Tibial nerve (tissue), 4 donors: ENCODE results near the gene ZNF775. TPM values are rescaled to one million over a fixed set of nuclear protein-coding genes. Genes with fewer than 3 reads are reported as not detected.

Experiments
- DNase-seq, 2 donors: peaks; one replicate each; pipeline ENCODE4 v3.0.0-alpha.2; 2019; ENCODE audit warnings: low spot score in 2 of 2
- H3K27ac ChIP-seq, 4 donors: fragments of 200-600 bp; sonication (generic) in 3 of 4; one replicate each; pipeline ENCODE4 v1.5.1; 2017 to 2019; ENCODE audit warnings: mild to moderate bottlenecking in 1 of 4
- H3K27me3 ChIP-seq, 2 donors: fragments of 200-600 bp; sonication (generic) in 1 of 2; one replicate each; pipeline versions ENCODE4 v1.5.1 to v1.6.0; 2017 to 2019
- H3K36me3 ChIP-seq, 3 donors: fragments of 200-600 bp; sonication (generic); one replicate each; pipeline ENCODE4 v1.5.1; 2018 to 2019
- H3K4me1 ChIP-seq, 4 donors: fragments of 200-600 bp; sonication (generic) in 3 of 4; one replicate each; pipeline ENCODE4 v1.5.1; 2017 to 2019
- H3K4me3 ChIP-seq, 4 donors: fragments of 200-600 bp; sonication (generic) in 3 of 4; one replicate each; pipeline ENCODE4 v1.5.1; 2017 to 2019; ENCODE audit warnings: mild to moderate bottlenecking in 1 of 4, moderate library complexity in 1 of 4
- H3K9me3 ChIP-seq, 4 donors: fragments of 200-600 bp; sonication (generic) in 3 of 4; one replicate each; pipeline ENCODE4 v1.5.1; 2017 to 2019
- CTCF ChIP-seq, 5 experiments: fragments of 200-600 bp in 3 of 5; fragments of 450-650 bp in 2 of 5; sonication (generic) in 3 of 5; IDR thresholded peaks; one replicate each; pipeline ENCODE4 v1.5.1; 2016 to 2019; ENCODE audit warnings: antibody characterized with exemption in 5 of 5, mild to moderate bottlenecking in 3 of 5, moderate library complexity in 2 of 5
- EP300 ChIP-seq, 2 donors: sonication (generic); formaldehyde crosslinking; IDR thresholded peaks; one replicate each; pipeline ENCODE4 v1.6.1; 2017; ENCODE audit warnings: antibody characterized with exemption in 2 of 2, mild to moderate bottlenecking in 1 of 2
- POLR2A ChIP-seq, 2 donors: fragments of 450-650 bp; IDR thresholded peaks; one replicate each; pipeline ENCODE4 v1.6.1; 2017; ENCODE audit warnings: antibody characterized with exemption in 2 of 2, mild to moderate bottlenecking in 2 of 2, moderate library complexity in 2 of 2
- whole genome bisulfite sequencing, 2 donors: methylation state at CpG; one replicate each; pipeline ENCODE4 v1.1.5; 2018; 5-methylcytosine and 5-hydroxymethylcytosine counted together
- total RNA-seq, 4 donors: library from RNA; depleted of rRNA; stranded (reverse); fragments of >200 nt; gene quantifications; one replicate each; pipeline ENCODE4 v1.1.0, GENCODE V29; 2016

The ZNF775 gene
- total RNA-seq, 4 donors from 2014 or later: 5.9 to 14.3 (median 11.6) TPM

- peak overlapping the region in 2 of 4 donors; percentile 87 to 97 for H3K27ac ChIP-seq
- H3K4me1 ChIP-seq: peaks cover 0 to 90% (median 32%) of the 10 kb centered on the region in 4 donors
- H3K27me3 ChIP-seq: no peaks in the 10 kb centered on the region
- H3K4me3 ChIP-seq: no peak overlapping the region
- TF ChIP-seq EP300 (IDR thresholded peaks at IDR 0.05) (no peak), CTCF (IDR thresholded peaks at IDR 0.05) (no peak), POLR2A (IDR thresholded peaks at IDR 0.05) (no peak)
- no peak for DNase-seq
- H3K36me3 ChIP-seq: no peaks in the 10 kb centered on the region
- 73 to 77% methylated on average over 9 of the region's 9 CpGs for WGBS, 2 donors
- H3K9me3 ChIP-seq: no peaks in the 10 kb centered on the region
These were observed 2.0 kb downstream of the ZNF775 start for GRCh38 chr7:150381096-150381495.

- DNase-seq: no peak
These were observed 2.6 kb downstream of the ZNF775 start for GRCh38 chr7:150381785-150382122.

GRCh38 chr7:150382123-150382843, 3.2 kb downstream of the ZNF775 start:
- Histone ChIP-seq H3K36me3 (no peaks in the 10 kb centered on the region), H3K9me3 (no peaks in the 10 kb centered on the region), H3K4me1 (peaks cover 0 to 86% (median 33%) of the 10 kb centered on the region in 4 donors), H3K27me3 (no peaks in the 10 kb centered on the region), H3K4me3 (no peak overlapping the region), H3K27ac (peak overlapping the region; percentile 53 to 97 (median 80))
- no peak for TF ChIP-seq CTCF (IDR thresholded peaks at IDR 0.05)
- no peak for TF ChIP-seq POLR2A (IDR thresholded peaks at IDR 0.05)
- no peak for TF ChIP-seq EP300 (IDR thresholded peaks at IDR 0.05)
- no peak for DNase-seq
- WGBS, 2 donors: 56 to 65% methylated on average over 18 of the region's 20 CpGs

More at GRCh38 chr7:150381785-150382122, 2.6 kb downstream of the ZNF775 start:
- Histone ChIP-seq H3K36me3 (no peaks in the 10 kb centered on the region), H3K4me1 (peaks cover 0 to 90% (median 33%) of the 10 kb centered on the region in 4 donors), H3K27me3 (no peaks in the 10 kb centered on the region), H3K27ac (peak overlapping the region in 3 of 4 donors; percentile 74 to 97 (median 87)), H3K4me3 (no peak overlapping the region), H3K9me3 (no peaks in the 10 kb centered on the region)
- 63 to 76% methylated on average over 1 of the region's 1 CpG for WGBS, 2 donors
- TF ChIP-seq EP300 (IDR thresholded peaks at IDR 0.05): no peak
- no peak for TF ChIP-seq POLR2A (IDR thresholded peaks at IDR 0.05)
- TF ChIP-seq CTCF (IDR thresholded peaks at IDR 0.05): no peak

- no peak for DNase-seq
- H3K36me3 ChIP-seq: no peaks in the 10 kb centered on the region
- no peaks in the 10 kb centered on the region for H3K9me3 ChIP-seq
- H3K4me1 ChIP-seq: peaks cover 0 to 81% (median 32%) of the 10 kb centered on the region in 4 donors
- H3K27me3 ChIP-seq: no peaks in the 10 kb centered on the region
- H3K4me3 ChIP-seq: no peak overlapping the region
- peak overlapping the region; percentile 53 to 97 (median 80) for H3K27ac ChIP-seq
- WGBS, 2 donors: 34 to 39% methylated on average over 4 of the region's 4 CpGs
- TF ChIP-seq POLR2A (IDR thresholded peaks at IDR 0.05): no peak
These were observed 3.7 kb downstream of the ZNF775 start for GRCh38 chr7:150382844-150383225.

- no peaks in the 10 kb centered on the region for H3K27me3 ChIP-seq
- H3K27ac ChIP-seq: peak overlapping the region; percentile 74 to 97 (median 82)
- 28 to 43% methylated on average over 17 to 22 of the region's 22 CpGs for WGBS, 2 donors
- H3K9me3 ChIP-seq: no peaks in the 10 kb centered on the region
- DNase-seq: peak; percentile 19 to 62
- peak overlapping the region; percentile 15 to 34 (median 24) for H3K4me3 ChIP-seq
- TF ChIP-seq CTCF (IDR thresholded peaks at IDR 0.05) (peak in 2 of 5 experiments; percentile 32 to 33), POLR2A (IDR thresholded peaks at IDR 0.05) (peak in 1 of 2 donors; percentile 69), EP300 (IDR thresholded peaks at IDR 0.05) (peak in 1 of 2 donors; percentile 73)
- peaks cover 0 to under 1% (median 0%) of the 10 kb centered on the region in 3 donors for H3K36me3 ChIP-seq
- peaks cover 0 to 79% (median 35%) of the 10 kb centered on the region in 4 donors for H3K4me1 ChIP-seq
These were observed 4.7 kb downstream of the ZNF775 start for GRCh38 chr7:150383710-150384397.
